Measurements from ENCODE around the gene ZNF160. TPM values are rescaled to one million over a fixed set of nuclear protein-coding genes. Genes with fewer than 3 reads are reported as not detected.

The ZNF160 gene
- total and polyA plus RNA-seq, 2 of the 4 experiments (the other 2 are of a cell fraction), result 22.6 to 26.9 TPM

DNA sequence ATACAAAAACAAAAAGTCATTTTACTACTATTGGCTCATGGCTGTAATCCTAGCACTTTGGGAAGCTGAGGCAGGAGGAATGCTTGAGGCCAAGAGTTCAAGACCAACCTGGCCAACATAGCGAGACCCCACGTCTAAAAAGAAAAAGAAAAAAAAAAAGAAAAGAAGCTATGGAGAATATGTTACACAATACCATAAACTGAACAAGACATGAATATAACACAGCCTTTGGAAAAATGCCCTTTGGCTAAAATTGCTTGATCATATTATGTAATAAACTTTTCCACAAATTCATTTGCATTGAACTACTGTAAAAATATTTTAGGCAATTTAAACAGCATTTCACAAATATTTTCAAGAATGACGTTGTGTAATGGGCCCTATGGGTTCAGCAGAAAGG, 33.2 kb upstream of the ZNF160 start:
- H3K4me2 ChIP-seq (ENCODE audit: low read depth, low read length), result no peak overlapping the region
- H2BK20ac ChIP-seq (ENCODE audit: low read depth, low read length), result no peak overlapping the region
- H3K18ac ChIP-seq (ENCODE audit: low read depth, low read length), result no peak overlapping the region
- H4K91ac ChIP-seq (ENCODE audit: insufficient read depth, low read depth, low read length), result no peak overlapping the region
- dilution Hi-C loops (cut with HindIII; ENCODE audit: low sequenced_read_pairs, unreplicated experiment) (no loop called here), in situ Hi-C loops (cut with MboI; ENCODE audit: low sequenced_read_pairs) (no loop called here), intact Hi-C loops (cut with micrococcal nuclease) (no loop called here)
- H3K23ac ChIP-seq (ENCODE audit: low read depth, low read length), result no peak overlapping the region
- peaks cover 3 to 9% of the 10 kb centered on the region in 2 experiments; a peak in 2 of 4 replicates for H3K79me1 ChIP-seq (ENCODE audit: low read depth in 1 of 2, low read length in 2 of 2)
- no peak overlapping the region for H2AK5ac ChIP-seq (ENCODE audit: low read depth, low read length)
- H4K20me1 ChIP-seq (ENCODE audit: insufficient read depth, low read length), result no peaks in the 10 kb centered on the region
- WGBS, 2 experiments (ENCODE audit: extremely low coverage in 2 of 2, insufficient read length in 1 of 2), result no CpG with 5 or more reads among the region's 3 CpGs
- no peak for DNase-seq
- H2BK5ac ChIP-seq (ENCODE audit: low read depth, low read length, poor library complexity, severe bottlenecking), result no peak overlapping the region
- H4K8ac ChIP-seq (ENCODE audit: low read depth in 2 of 2, low read length in 2 of 2), result no peak overlapping the region
- no peak overlapping the region for H3K14ac ChIP-seq (replicated peaks; ENCODE audit: low read depth, low read length)
- H3K9me1 ChIP-seq (ENCODE audit: insufficient read depth, low read length), result no peaks in the 10 kb centered on the region
- ChIA-PET CTCF (no interaction called here), POLR2A (ENCODE audit: unreplicated experiment) (no interaction called here)
- H2AK9ac ChIP-seq (replicated peaks; ENCODE audit: low read depth, low read length, poor library complexity), result no peak overlapping the region
- no peak overlapping the region for H4K5ac ChIP-seq (ENCODE audit: low read depth, low read length)
- H2AFZ ChIP-seq (replicated peaks; ENCODE audit: low read length, poor library complexity), result no peak overlapping the region
- no peak overlapping the region for H3K56ac ChIP-seq (ENCODE audit: extremely low read depth, insufficient read depth, low read length)
- H3K36me3 ChIP-seq (ENCODE audit: control insufficient read depth, insufficient read depth, low read length), result peaks cover 5% of the 10 kb centered on the region
- H2BK15ac ChIP-seq (ENCODE audit: low read depth, low read length), result no peak overlapping the region
- TF ChIP-seq CEBPB (IDR thresholded peaks at IDR 0.05; ENCODE audit: low read depth, low read length) (0 out of 2 replicates have a peak, but pooled peaks have one; percentile 12), MAFK (IDR thresholded peaks at IDR 0.05; ENCODE audit: low read depth, low read length) (no peak)
- no peak overlapping the region for H2BK120ac ChIP-seq (ENCODE audit: low read depth, low read length)
- no peak overlapping the region for H3K4ac ChIP-seq (ENCODE audit: low read depth, low read length)
- no peak overlapping the region for H3K9ac ChIP-seq (ENCODE audit: low read depth, low read length)
- H3K4me3 ChIP-seq (ENCODE audit: insufficient read depth, low read depth, low read length), result no peak overlapping the region
- H3K4me1 ChIP-seq (ENCODE audit: control insufficient read depth, insufficient read depth, low read length), result peaks cover 3% of the 10 kb centered on the region; the same call in 1 of the 2 replicates
- no peak for ATAC-seq (ENCODE audit: low read depth)
- no peak overlapping the region for H3K27ac ChIP-seq (ENCODE audit: insufficient read depth, low read length)
- H3K27me3 ChIP-seq (ENCODE audit: control insufficient read depth, insufficient read depth, low read length), result no peaks in the 10 kb centered on the region
- H3K9me3 ChIP-seq (ENCODE audit: control insufficient read depth, insufficient read depth, low read length), result peaks cover 20% of the 10 kb centered on the region
- BruUV-seq (replicated peaks), result no TSS peak
